Brain microvascular endothelial cell (primary cell): ENCODE measurements around the gene KATNB1.

ENCODE experiments used
- DNase-seq: peaks from one replicate; pipeline ENCODE4 v3.0.0-alpha.2; 2020
- H3K27ac ChIP-seq: fragments of 250-450 bp; sonication (Bioruptor Pico); 2 replicates; pipeline ENCODE4 v1.5.1; 2020; ENCODE audit warnings: mild to moderate bottlenecking, moderate library complexity
- H3K27me3 ChIP-seq: fragments of 250-450 bp; sonication (Bioruptor Pico); replicated peaks from 2 replicates; pipeline ENCODE4 v1.5.1; 2020; ENCODE audit warnings: mild to moderate bottlenecking
- H3K36me3 ChIP-seq: fragments of 250-450 bp; sonication (Bioruptor Pico); replicated peaks from 2 replicates; pipeline ENCODE4 v1.5.1; 2020; ENCODE audit warnings: mild to moderate bottlenecking
- H3K4me3 ChIP-seq: 2 replicates; pipeline ENCODE4 v1.5.1; 2011; ENCODE audit warnings: low read depth, mild to moderate bottlenecking, control low read depth, low read length, moderate library complexity
- CTCF ChIP-seq: IDR thresholded peaks from 2 replicates; pipeline ENCODE4 v1.5.1; 2011; ENCODE audit warnings: low read depth, mild to moderate bottlenecking, moderate library complexity, low read length, control low read depth, inconsistent platforms; ENCODE audit errors: missing control alignments
- in situ Hi-C: cut with HindIII; loops from 2 replicates; pipeline ENCODE4 v1.10.0; 2017; ENCODE audit warnings: low sequenced_read_pairs, low pct_ligation_motif_present

KATNB1 gene

GRCh38 chr16:57739756-57740422, 4.3 kb downstream of the KATNB1 start:
- TF ChIP-seq CTCF = no peak
- in situ Hi-C loops = no loop called here
- Histone ChIP-seq H3K27ac (no peak overlapping the region), H3K36me3 (no peaks in the 10 kb centered on the region), H3K4me3 (no peak overlapping the region), H3K27me3 (no peaks in the 10 kb centered on the region)
- DNase-seq = no peak

DNA sequence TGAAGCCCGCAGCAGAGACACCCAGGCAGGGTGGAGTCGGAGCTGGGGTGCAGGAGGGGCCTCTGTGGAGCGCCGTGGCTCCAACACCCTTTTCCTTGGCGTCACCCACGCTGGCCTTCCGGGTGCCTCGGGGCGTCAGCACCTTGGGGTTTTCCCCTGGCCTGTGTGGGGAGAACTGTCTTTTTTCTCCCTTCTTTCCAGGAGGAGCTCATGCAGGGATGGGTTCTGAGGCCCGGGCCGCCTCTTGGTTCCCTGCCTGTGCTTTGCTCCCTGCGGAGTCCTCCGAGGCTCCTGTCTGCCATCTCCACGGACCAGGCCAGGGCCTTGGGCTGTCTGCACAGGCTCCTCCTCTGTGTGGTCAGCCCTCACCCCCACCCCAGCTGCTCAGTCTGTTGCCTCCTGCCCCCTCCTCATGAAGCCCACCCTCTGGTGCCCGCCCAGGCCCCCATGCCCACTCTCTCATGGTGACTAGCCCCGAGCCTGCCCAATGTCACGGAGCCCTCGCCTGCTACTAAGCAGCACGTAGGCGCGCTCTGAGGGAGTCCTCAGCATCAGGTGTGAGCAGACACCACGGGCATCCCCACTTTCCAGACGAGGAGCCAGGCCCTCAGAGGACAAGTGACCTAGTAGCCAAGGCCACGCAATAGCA, 5.0 kb downstream of the KATNB1 start:
- in situ Hi-C loops = no loop called here
- TF ChIP-seq CTCF = no peak
- no peaks in the 10 kb centered on the region for H3K36me3 ChIP-seq
- no peak overlapping the region for H3K27ac ChIP-seq
- no peaks in the 10 kb centered on the region for H3K27me3 ChIP-seq
- no peak overlapping the region for H3K4me3 ChIP-seq
- DNase-seq = no peak

DNA sequence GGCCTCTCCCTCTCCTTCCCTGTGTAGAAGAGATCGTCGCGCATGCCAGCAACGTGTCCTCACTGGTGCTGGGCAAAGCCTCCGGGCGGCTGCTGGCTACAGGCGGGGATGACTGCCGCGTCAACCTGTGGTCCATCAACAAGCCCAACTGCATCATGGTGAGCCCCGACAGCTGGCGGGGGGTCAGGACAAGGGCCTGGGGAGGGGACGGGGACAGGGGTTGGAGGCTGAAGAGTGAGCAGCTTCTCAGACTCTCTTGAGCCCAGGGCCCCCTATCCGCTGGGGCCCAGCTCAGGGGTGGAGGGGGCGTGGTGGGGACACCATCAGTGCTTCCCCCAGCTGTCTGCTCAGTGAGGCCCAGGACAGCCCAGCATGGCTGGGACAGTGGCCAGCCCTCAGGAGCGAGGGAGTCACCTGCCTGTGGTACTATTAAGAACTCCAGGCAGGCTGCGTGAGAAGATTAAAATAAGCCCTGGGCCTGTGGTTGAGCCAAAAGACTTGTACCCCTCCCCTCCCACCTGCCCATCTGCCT, 6.2 kb downstream of the KATNB1 start:
- Histone ChIP-seq H3K36me3 (no peaks in the 10 kb centered on the region), H3K27ac (no peak overlapping the region), H3K4me3 (no peak overlapping the region), H3K27me3 (no peaks in the 10 kb centered on the region)
- no peak for DNase-seq
- no peak for TF ChIP-seq CTCF
- in situ Hi-C loops = no loop called here

- in situ Hi-C loops = no loop called here
- DNase-seq = no peak
- no peak overlapping the region for H3K27ac ChIP-seq
- H3K36me3 ChIP-seq = no peaks in the 10 kb centered on the region
- H3K4me3 ChIP-seq = no peak overlapping the region
- no peak for TF ChIP-seq CTCF
- no peaks in the 10 kb centered on the region for H3K27me3 ChIP-seq
Measured at GRCh38 chr16:57742543-57742942, 7.0 kb downstream of the KATNB1 start.

GRCh38 chr16:57743458-57743857, 7.9 kb downstream of the KATNB1 start:
- no peak for DNase-seq
- H3K36me3 ChIP-seq = no peaks in the 10 kb centered on the region
- no peak overlapping the region for H3K4me3 ChIP-seq
- TF ChIP-seq CTCF = no peak
- in situ Hi-C loops = no loop called here
- no peaks in the 10 kb centered on the region for H3K27me3 ChIP-seq
- H3K27ac ChIP-seq = no peak overlapping the region
